H1 (cell line): ENCODE data around the gene PDIA5. TPM values are rescaled to one million over a fixed set of nuclear protein-coding genes. Genes with fewer than 3 reads are reported as not detected.

Experiments
- CTCF ChIA-PET: fragments of 300-600 bp; sonication (Branson Sonifier 250); formaldehyde crosslinking; loops from one replicate; lab custom pipeline; 2021; ENCODE audit not compliant: partially characterized antibody; lab: Charles Lee
- POLR2A ChIA-PET: fragments of 300-600 bp; sonication (Branson Sonifier 250); formaldehyde crosslinking; loops from one replicate; lab custom pipeline; 2021; ENCODE audit warnings: inconsistent platforms; ENCODE audit not compliant: partially characterized antibody; lab: Charles Lee
- DNase-seq, 2 experiments: peaks; one replicate each; pipeline versions ENCODE4 v3.0.0 to v3.0.0-alpha.2; 2010 to 2022; ENCODE audit warnings: low spot score in 2 of 2, low read depth in 1 of 2, mixed read lengths in 1 of 2
- FAIRE-seq: peaks from 2 replicates; lab custom pipeline; 2011; peaks lifted over from hg19 to GRCh38; lab: Jason Lieb, UNC
- H2AFZ ChIP-seq: 2 replicates; pipeline ENCODE4 v1.8.1; 2012; ENCODE audit warnings: low read length, inconsistent platforms
- H2AK5ac ChIP-seq: 2 replicates; pipeline ENCODE4 v1.6.1; 2013; ENCODE audit warnings: low read depth, low read length
- H2BK120ac ChIP-seq: replicated peaks from 2 replicates; pipeline ENCODE3; 2013; ENCODE audit warnings: low read depth, low read length, inconsistent platforms
- H2BK12ac ChIP-seq: 2 replicates; pipeline ENCODE4 v1.6.1; 2013; ENCODE audit warnings: low read depth, low read length
- H2BK15ac ChIP-seq: 2 replicates; pipeline ENCODE4 v1.6.1; 2013; ENCODE audit warnings: low read length
- H2BK20ac ChIP-seq: 2 replicates; pipeline ENCODE4 v1.6.1; 2013; ENCODE audit warnings: low read length
- H2BK5ac ChIP-seq: 2 replicates; pipeline ENCODE4 v1.6.1; 2013; ENCODE audit warnings: low read depth, low read length
- H3K14ac ChIP-seq: 2 replicates; pipeline ENCODE4 v1.6.1; 2013; ENCODE audit warnings: inconsistent platforms; ENCODE audit not compliant: insufficient read length
- H3K18ac ChIP-seq: 2 replicates; pipeline ENCODE4 v1.6.1; 2013; ENCODE audit warnings: low read length; ENCODE audit errors: extremely low read depth
- H3K23ac ChIP-seq: 2 replicates; pipeline ENCODE4 v1.6.1; 2013; ENCODE audit warnings: inconsistent platforms; ENCODE audit not compliant: insufficient read length
- H3K23me2 ChIP-seq: 2 replicates; pipeline ENCODE4 v1.6.1; 2013; ENCODE audit warnings: low read depth, low read length
- H3K27ac ChIP-seq: 2 replicates; pipeline ENCODE4 v1.6.1; 2011; ENCODE audit warnings: low read depth, low read length, inconsistent platforms
- H3K27me3 ChIP-seq, 4 experiments: replicated peaks in 1 of 4; 1 replicate in 1 of 4; 2 replicates in 3 of 4; pipeline versions ENCODE4 v1.6.1 to v1.8.1; 2011 to 2013; ENCODE audit warnings: low read length in 3 of 4, mild to moderate bottlenecking in 3 of 4, inconsistent platforms in 2 of 4, mixed read lengths in 2 of 4, moderate library complexity in 1 of 4; ENCODE audit not compliant: control insufficient read depth in 3 of 4, insufficient read depth in 3 of 4; ENCODE audit errors: extremely low read depth in 1 of 4
- H3K36me3 ChIP-seq, 4 experiments: 2 replicates each; pipeline versions ENCODE4 v1.6.1 to v1.8.1; 2011 to 2013; ENCODE audit warnings: mild to moderate bottlenecking in 4 of 4, low read length in 3 of 4, moderate library complexity in 2 of 4, control low read depth in 1 of 4, inconsistent platforms in 1 of 4; ENCODE audit not compliant: insufficient read depth in 4 of 4, control insufficient read depth in 2 of 4
- H3K4ac ChIP-seq: replicated peaks from 2 replicates; pipeline ENCODE3; 2013; ENCODE audit warnings: low read length, low read depth, mixed read lengths, inconsistent platforms; ENCODE audit not compliant: insufficient read length
- H3K4me1 ChIP-seq, 4 experiments: replicated peaks in 1 of 4; 1 replicate in 1 of 4; 2 replicates in 3 of 4; pipeline versions ENCODE4 v1.6.1 to v1.8.1; 2011 to 2013; ENCODE audit warnings: low read length in 3 of 4, inconsistent platforms in 2 of 4, mixed read lengths in 1 of 4; ENCODE audit not compliant: insufficient read depth in 4 of 4, control insufficient read depth in 3 of 4
- H3K4me2 ChIP-seq, 2 experiments: 2 replicates each; pipeline versions ENCODE4 v1.6.1 to v1.8.1; 2011 to 2013; ENCODE audit warnings: low read depth in 2 of 2, low read length in 2 of 2, control low read depth in 1 of 2, inconsistent platforms in 1 of 2, mild to moderate bottlenecking in 1 of 2; ENCODE audit not compliant: insufficient read depth in 1 of 2
- H3K4me3 ChIP-seq, 4 experiments: fragments of 200-600, 300-600 bp in 1 of 4; sonication (generic), shearing (Covaris generic), sonication (Bioruptor Twin) in 1 of 4; 2 replicates each; pipeline versions ENCODE4 v1.5.1 to v1.8.1; 2011 to 2016; ENCODE audit warnings: low read length in 4 of 4, low read depth in 3 of 4, control low read depth in 2 of 4, inconsistent platforms in 2 of 4, mild to moderate bottlenecking in 2 of 4, mixed read lengths in 1 of 4, moderate library complexity in 1 of 4; ENCODE audit not compliant: insufficient read depth in 2 of 4; ENCODE audit errors: extremely low read depth in 1 of 4
- H3K56ac ChIP-seq: replicated peaks from 2 replicates; pipeline ENCODE3; 2013; ENCODE audit warnings: low read depth, mild to moderate bottlenecking, mixed read lengths, low read length, inconsistent platforms; ENCODE audit not compliant: insufficient read length
- H3K79me1 ChIP-seq: 2 replicates; pipeline ENCODE4 v1.6.1; 2013; ENCODE audit warnings: low read depth, low read length, control low read depth
- H3K79me2 ChIP-seq, 2 experiments: 2 replicates each; pipeline versions ENCODE4 v1.6.1 to v1.8.1; 2012 to 2013; ENCODE audit warnings: low read length in 2 of 2, mild to moderate bottlenecking in 2 of 2, inconsistent platforms in 1 of 2; ENCODE audit not compliant: insufficient read depth in 2 of 2, control insufficient read depth in 1 of 2
- H3K9ac ChIP-seq, 4 experiments: replicated peaks in 1 of 4; 1 replicate in 1 of 4; 2 replicates in 3 of 4; pipeline versions ENCODE4 v1.6.1 to v1.8.1; 2011 to 2013; ENCODE audit warnings: low read depth in 3 of 4, low read length in 3 of 4, control low read depth in 2 of 4, mild to moderate bottlenecking in 2 of 4, moderate library complexity in 2 of 4, inconsistent platforms in 1 of 4; ENCODE audit errors: extremely low read depth in 1 of 4
- H3K9me3 ChIP-seq, 2 experiments: 2 replicates each; pipeline versions ENCODE4 v1.6.1 to v1.8.1; 2012 to 2013; ENCODE audit warnings: mild to moderate bottlenecking in 2 of 2, moderate library complexity in 2 of 2, control low read depth in 1 of 2, inconsistent platforms in 1 of 2, low read depth in 1 of 2, low read length in 1 of 2, mixed read lengths in 1 of 2; ENCODE audit not compliant: insufficient read depth in 2 of 2
- H4K20me1 ChIP-seq, 2 experiments: replicated peaks in 1 of 2; 2 replicates each; pipeline versions ENCODE3 to v1.8.1; 2011 to 2013; ENCODE audit warnings: inconsistent platforms in 2 of 2, low read length in 2 of 2, mild to moderate bottlenecking in 1 of 2; ENCODE audit not compliant: insufficient read depth in 2 of 2, control insufficient read depth in 1 of 2
- H4K5ac ChIP-seq: 2 replicates; pipeline ENCODE4 v1.6.1; 2013; ENCODE audit warnings: low read length, low read depth, mixed read lengths, inconsistent platforms; ENCODE audit not compliant: insufficient read length
- H4K8ac ChIP-seq: 2 replicates; pipeline ENCODE4 v1.8.0; 2013; ENCODE audit warnings: mild to moderate bottlenecking, moderate library complexity, low read length, inconsistent platforms; ENCODE audit not compliant: insufficient read depth; ENCODE audit errors: extremely low read depth
- H4K91ac ChIP-seq: replicated peaks from 2 replicates; pipeline ENCODE3; 2013; ENCODE audit warnings: low read length, mixed read lengths, inconsistent platforms; ENCODE audit not compliant: insufficient read length
- ATF3 ChIP-seq: IDR thresholded peaks from 2 replicates; pipeline ENCODE4 v1.6.1; 2011; ENCODE audit warnings: low read depth, mild to moderate bottlenecking, low read length; ENCODE audit not compliant: insufficient read depth
- BACH1 ChIP-seq: IDR thresholded peaks from 2 replicates; pipeline ENCODE4 v1.6.1; 2012; ENCODE audit warnings: low read length, improper control_type of control experiment
- BCL11A ChIP-seq, 2 experiments: IDR thresholded peaks; one replicate each; pipeline ENCODE4 v1.6.1; 2011; ENCODE audit warnings: low read depth in 2 of 2, low read length in 2 of 2, mild to moderate bottlenecking in 2 of 2
- GTF2F1 ChIP-seq: IDR thresholded peaks from 2 replicates; pipeline ENCODE4 v1.6.1; 2012; ENCODE audit warnings: low read depth, low read length, improper control_type of control experiment, borderline replicate concordance
- HDAC6 ChIP-seq: IDR thresholded peaks from one replicate; pipeline ENCODE4 v1.7.1; 2012; ENCODE audit warnings: low read depth, mild to moderate bottlenecking, inconsistent platforms, low read length, moderate library complexity
- JUN ChIP-seq: IDR thresholded peaks from 2 replicates; pipeline ENCODE4 v1.6.1; 2011; ENCODE audit warnings: low read depth, mild to moderate bottlenecking, improper control_type of control experiment, low read length
- PHF8 ChIP-seq: fragments of 200-600 bp; sonication (generic); conservative IDR thresholded peaks from 2 replicates; pipeline ENCODE4 v1.7.1; 2012; ENCODE audit warnings: low read depth, mild to moderate bottlenecking, inconsistent platforms, low read length, moderate library complexity
- POLR2A ChIP-seq, 2 experiments: IDR thresholded peaks; 1 replicate in 1 of 2; 2 replicates in 1 of 2; pipeline ENCODE4 v1.6.1; 2011; ENCODE audit warnings: low read depth in 2 of 2, low read length in 2 of 2, mild to moderate bottlenecking in 2 of 2; ENCODE audit errors: control extremely low read depth in 1 of 2
- RAD21 ChIP-seq, 2 experiments: IDR thresholded peaks in 1 of 2; conservative IDR thresholded peaks in 1 of 2; 2 replicates each; pipeline ENCODE4 v1.6.1; 2011; ENCODE audit warnings: low read depth in 2 of 2, low read length in 2 of 2, improper control_type of control experiment in 1 of 2, inconsistent platforms in 1 of 2, mild to moderate bottlenecking in 1 of 2, moderate library complexity in 1 of 2
- SIN3A ChIP-seq, 2 experiments: IDR thresholded peaks in 1 of 2; conservative IDR thresholded peaks in 1 of 2; 2 replicates each; pipeline ENCODE4 v1.6.1; 2011 to 2012; ENCODE audit warnings: low read length in 2 of 2, improper control_type of control experiment in 1 of 2, low read depth in 1 of 2, mild to moderate bottlenecking in 1 of 2
- TCF12 ChIP-seq: IDR thresholded peaks from 2 replicates; pipeline ENCODE4 v1.6.1; 2011; ENCODE audit warnings: low read depth, mild to moderate bottlenecking, low read length
- USF2 ChIP-seq: IDR thresholded peaks from 2 replicates; pipeline ENCODE4 v1.6.1; 2011; ENCODE audit warnings: low read length, improper control_type of control experiment
- WGBS, 2 experiments: shearing (Covaris generic) in 1 of 2; methylation state at CpG; one replicate each; pipeline versions ENCODE4 v1.1.6 to v1.1.7; 2013 to 2015; ENCODE audit warnings: low lambda C conversion rate in 2 of 2, mixed read lengths in 2 of 2, inconsistent platforms in 1 of 2, low coverage in 1 of 2, missing lambda C conversion rate in 1 of 2; ENCODE audit not compliant: insufficient replicate concordance in 2 of 2, insufficient coverage in 1 of 2, insufficient read length in 1 of 2; ENCODE audit errors: extremely low coverage in 1 of 2, missing lambda C conversion rate in 1 of 2; 5-methylcytosine and 5-hydroxymethylcytosine counted together
- polyA plus RNA-seq, 7 experiments: library from polyadenylated mRNA; depleted of rRNA in 3 of 7; stranded (reverse) in 5 of 7; unstranded in 2 of 7; fragments of >200 nt in 5 of 7; fragments of 200-250 nt in 2 of 7; gene quantifications; 1 replicate in 5 of 7; 2 replicates in 1 of 7; 4 replicates in 1 of 7; pipeline versions ENCODE4 v1.2.1 to v1.2.3, GENCODE V29; 2011 to 2013; ENCODE audit warnings: missing spikeins in 2 of 7, mixed read lengths in 2 of 7
- total RNA-seq: library from RNA; stranded (reverse); fragmentation: NEBNext Ultra II Directional; extraction: Animal tissue kit (Norgen Biotek cat#: 25700); gene quantifications from 2 replicates; pipeline ENCODE4 v1.2.1, GENCODE V29; 2021

PDIA5 gene
- total and polyA plus RNA-seq, 2 of the 8 experiments (the other 6 are each of a cell fraction or from before 2014, with no cell fraction given): 18.2 to 32.8 TPM

- Histone ChIP-seq H3K23ac (no peak overlapping the region), H3K9ac (no peak overlapping the region), H2BK15ac (no peak overlapping the region), H3K56ac (no peak overlapping the region), H3K27ac (no peak overlapping the region), H4K20me1 (peaks cover 18 to 23% of the 10 kb centered on the region in 2 experiments), H3K4me2 (no peak overlapping the region), H3K27me3 (no peaks in the 10 kb centered on the region), H4K91ac (no peak overlapping the region), H3K14ac (no peak overlapping the region), H3K4ac (no peak overlapping the region), H2AK5ac (no peak overlapping the region), H3K9me3 (no peaks in the 10 kb centered on the region), H3K36me3 (no peaks in the 10 kb centered on the region), H3K4me3 (no peak overlapping the region), H3K23me2 (no peaks in the 10 kb centered on the region; the same call in 1 of the 2 replicates), H2BK12ac (no peak overlapping the region), H2AFZ (no peak overlapping the region), H4K5ac (no peak overlapping the region), H2BK20ac (no peak overlapping the region), H3K18ac (no peak overlapping the region), H3K79me2 (peaks cover 13 to 86% of the 10 kb centered on the region in 2 experiments), H3K79me1 (peaks cover 13% of the 10 kb centered on the region), H4K8ac (no peak overlapping the region), H3K4me1 (peaks cover 1 to 7% (median 3%) of the 10 kb centered on the region in 4 experiments; a peak in 4 of 7 replicates), H2BK120ac (no peak overlapping the region), H2BK5ac (no peak overlapping the region)
- no peak for DNase-seq
- 95% methylated on average over 1 of the region's 1 CpG; no CpG with 5 or more reads in 1 of the 2 experiments for WGBS, 2 experiments
- ChIA-PET CTCF (interaction anchor here (1.0 to 1.1 kb wide), 2 partner anchors 19 to 56 kb away, joined by 3 to 5 read pairs; no protein-coding TSS in a partner anchor), POLR2A (interaction anchor here (1.0 kb wide), 1 partner anchor 48 kb away, joined by 3 read pairs; the partner anchor contains the start of gene SEMA5B)
- no peak for FAIRE-seq
- TF ChIP-seq RAD21 (IDR thresholded peaks at IDR 0.05 in 1 of 2, conservative IDR thresholded peaks at IDR 0.05 in 1 of 2; ENCODE audit: low read depth in 2 of 2, low read length in 2 of 2) (no peak), USF2 (no peak), TCF12 (no peak), POLR2A (IDR thresholded peaks at IDR 0.05; ENCODE audit: control extremely low read depth in 1 of 2, low read depth in 2 of 2, low read length in 2 of 2) (no peak), JUN (no peak), ATF3 (no peak), HDAC6 (no peak), BACH1 (no peak), PHF8 (no peak), GTF2F1 (no peak), BCL11A (IDR thresholded peaks at IDR 0.05; ENCODE audit: low read depth in 2 of 2, low read length in 2 of 2) (no peak), SIN3A (conservative IDR thresholded peaks at IDR 0.05 in 1 of 2, IDR thresholded peaks at IDR 0.05 in 1 of 2; ENCODE audit: low read depth in 1 of 2, low read length in 2 of 2) (no peak)
Measured at GRCh38 chr3:123075359-123075758, 8.5 kb downstream of the PDIA5 start.
